H1 (cell line): Measurements from ENCODE around the gene DAAM1. TPM values are rescaled to one million over a fixed set of nuclear protein-coding genes. Genes with fewer than 3 reads are reported as not detected.

Experiments
- CTCF ChIA-PET: fragments of 300-600 bp; sonication (Branson Sonifier 250); formaldehyde crosslinking; loops from one replicate; lab custom pipeline; 2021; ENCODE audit not compliant: partially characterized antibody; lab: Charles Lee
- POLR2A ChIA-PET: fragments of 300-600 bp; sonication (Branson Sonifier 250); formaldehyde crosslinking; loops from one replicate; lab custom pipeline; 2021; ENCODE audit warnings: inconsistent platforms; ENCODE audit not compliant: partially characterized antibody; lab: Charles Lee
- DNase-seq, 2 experiments: peaks; one replicate each; pipeline versions ENCODE4 v3.0.0 to v3.0.0-alpha.2; 2010 to 2022; ENCODE audit warnings: low spot score in 2 of 2, low read depth in 1 of 2, mixed read lengths in 1 of 2
- FAIRE-seq: peaks from 2 replicates; lab custom pipeline; 2011; peaks lifted over from hg19 to GRCh38; lab: Jason Lieb, UNC
- H2AFZ ChIP-seq: 2 replicates; pipeline ENCODE4 v1.8.1; 2012; ENCODE audit warnings: low read length, inconsistent platforms
- H2AK5ac ChIP-seq: 2 replicates; pipeline ENCODE4 v1.6.1; 2013; ENCODE audit warnings: low read depth, low read length
- H2BK120ac ChIP-seq: replicated peaks from 2 replicates; pipeline ENCODE3; 2013; ENCODE audit warnings: low read depth, low read length, inconsistent platforms
- H2BK12ac ChIP-seq: 2 replicates; pipeline ENCODE4 v1.6.1; 2013; ENCODE audit warnings: low read depth, low read length
- H2BK15ac ChIP-seq: 2 replicates; pipeline ENCODE4 v1.6.1; 2013; ENCODE audit warnings: low read length
- H2BK20ac ChIP-seq: 2 replicates; pipeline ENCODE4 v1.6.1; 2013; ENCODE audit warnings: low read length
- H2BK5ac ChIP-seq: 2 replicates; pipeline ENCODE4 v1.6.1; 2013; ENCODE audit warnings: low read depth, low read length
- H3K14ac ChIP-seq: 2 replicates; pipeline ENCODE4 v1.6.1; 2013; ENCODE audit warnings: inconsistent platforms; ENCODE audit not compliant: insufficient read length
- H3K18ac ChIP-seq: 2 replicates; pipeline ENCODE4 v1.6.1; 2013; ENCODE audit warnings: low read length; ENCODE audit errors: extremely low read depth
- H3K23ac ChIP-seq: 2 replicates; pipeline ENCODE4 v1.6.1; 2013; ENCODE audit warnings: inconsistent platforms; ENCODE audit not compliant: insufficient read length
- H3K23me2 ChIP-seq: 2 replicates; pipeline ENCODE4 v1.6.1; 2013; ENCODE audit warnings: low read depth, low read length
- H3K27ac ChIP-seq: 2 replicates; pipeline ENCODE4 v1.6.1; 2011; ENCODE audit warnings: low read depth, low read length, inconsistent platforms
- H3K27me3 ChIP-seq, 4 experiments: replicated peaks in 1 of 4; 1 replicate in 1 of 4; 2 replicates in 3 of 4; pipeline versions ENCODE4 v1.6.1 to v1.8.1; 2011 to 2013; ENCODE audit warnings: low read length in 3 of 4, mild to moderate bottlenecking in 3 of 4, inconsistent platforms in 2 of 4, mixed read lengths in 2 of 4, moderate library complexity in 1 of 4; ENCODE audit not compliant: control insufficient read depth in 3 of 4, insufficient read depth in 3 of 4; ENCODE audit errors: extremely low read depth in 1 of 4
- H3K36me3 ChIP-seq, 4 experiments: 2 replicates each; pipeline versions ENCODE4 v1.6.1 to v1.8.1; 2011 to 2013; ENCODE audit warnings: mild to moderate bottlenecking in 4 of 4, low read length in 3 of 4, moderate library complexity in 2 of 4, control low read depth in 1 of 4, inconsistent platforms in 1 of 4; ENCODE audit not compliant: insufficient read depth in 4 of 4, control insufficient read depth in 2 of 4
- H3K4ac ChIP-seq: replicated peaks from 2 replicates; pipeline ENCODE3; 2013; ENCODE audit warnings: low read length, low read depth, mixed read lengths, inconsistent platforms; ENCODE audit not compliant: insufficient read length
- H3K4me1 ChIP-seq, 4 experiments: replicated peaks in 1 of 4; 1 replicate in 1 of 4; 2 replicates in 3 of 4; pipeline versions ENCODE4 v1.6.1 to v1.8.1; 2011 to 2013; ENCODE audit warnings: low read length in 3 of 4, inconsistent platforms in 2 of 4, mixed read lengths in 1 of 4; ENCODE audit not compliant: insufficient read depth in 4 of 4, control insufficient read depth in 3 of 4
- H3K4me2 ChIP-seq, 2 experiments: 2 replicates each; pipeline versions ENCODE4 v1.6.1 to v1.8.1; 2011 to 2013; ENCODE audit warnings: low read depth in 2 of 2, low read length in 2 of 2, control low read depth in 1 of 2, inconsistent platforms in 1 of 2, mild to moderate bottlenecking in 1 of 2; ENCODE audit not compliant: insufficient read depth in 1 of 2
- H3K4me3 ChIP-seq, 4 experiments: fragments of 200-600, 300-600 bp in 1 of 4; sonication (generic), shearing (Covaris generic), sonication (Bioruptor Twin) in 1 of 4; 2 replicates each; pipeline versions ENCODE4 v1.5.1 to v1.8.1; 2011 to 2016; ENCODE audit warnings: low read length in 4 of 4, low read depth in 3 of 4, control low read depth in 2 of 4, inconsistent platforms in 2 of 4, mild to moderate bottlenecking in 2 of 4, mixed read lengths in 1 of 4, moderate library complexity in 1 of 4; ENCODE audit not compliant: insufficient read depth in 2 of 4; ENCODE audit errors: extremely low read depth in 1 of 4
- H3K56ac ChIP-seq: replicated peaks from 2 replicates; pipeline ENCODE3; 2013; ENCODE audit warnings: low read depth, mild to moderate bottlenecking, mixed read lengths, low read length, inconsistent platforms; ENCODE audit not compliant: insufficient read length
- H3K79me1 ChIP-seq: 2 replicates; pipeline ENCODE4 v1.6.1; 2013; ENCODE audit warnings: low read depth, low read length, control low read depth
- H3K79me2 ChIP-seq, 2 experiments: 2 replicates each; pipeline versions ENCODE4 v1.6.1 to v1.8.1; 2012 to 2013; ENCODE audit warnings: low read length in 2 of 2, mild to moderate bottlenecking in 2 of 2, inconsistent platforms in 1 of 2; ENCODE audit not compliant: insufficient read depth in 2 of 2, control insufficient read depth in 1 of 2
- H3K9ac ChIP-seq, 4 experiments: replicated peaks in 1 of 4; 1 replicate in 1 of 4; 2 replicates in 3 of 4; pipeline versions ENCODE4 v1.6.1 to v1.8.1; 2011 to 2013; ENCODE audit warnings: low read depth in 3 of 4, low read length in 3 of 4, control low read depth in 2 of 4, mild to moderate bottlenecking in 2 of 4, moderate library complexity in 2 of 4, inconsistent platforms in 1 of 4; ENCODE audit errors: extremely low read depth in 1 of 4
- H3K9me3 ChIP-seq, 2 experiments: 2 replicates each; pipeline versions ENCODE4 v1.6.1 to v1.8.1; 2012 to 2013; ENCODE audit warnings: mild to moderate bottlenecking in 2 of 2, moderate library complexity in 2 of 2, control low read depth in 1 of 2, inconsistent platforms in 1 of 2, low read depth in 1 of 2, low read length in 1 of 2, mixed read lengths in 1 of 2; ENCODE audit not compliant: insufficient read depth in 2 of 2
- H4K20me1 ChIP-seq, 2 experiments: replicated peaks in 1 of 2; 2 replicates each; pipeline versions ENCODE3 to v1.8.1; 2011 to 2013; ENCODE audit warnings: inconsistent platforms in 2 of 2, low read length in 2 of 2, mild to moderate bottlenecking in 1 of 2; ENCODE audit not compliant: insufficient read depth in 2 of 2, control insufficient read depth in 1 of 2
- H4K5ac ChIP-seq: 2 replicates; pipeline ENCODE4 v1.6.1; 2013; ENCODE audit warnings: low read length, low read depth, mixed read lengths, inconsistent platforms; ENCODE audit not compliant: insufficient read length
- H4K8ac ChIP-seq: 2 replicates; pipeline ENCODE4 v1.8.0; 2013; ENCODE audit warnings: mild to moderate bottlenecking, moderate library complexity, low read length, inconsistent platforms; ENCODE audit not compliant: insufficient read depth; ENCODE audit errors: extremely low read depth
- H4K91ac ChIP-seq: replicated peaks from 2 replicates; pipeline ENCODE3; 2013; ENCODE audit warnings: low read length, mixed read lengths, inconsistent platforms; ENCODE audit not compliant: insufficient read length
- ASH2L ChIP-seq: fragments of 200-600, 300-600 bp; sonication (generic); IDR thresholded peaks from one replicate; pipeline ENCODE4 v1.7.1; 2017; ENCODE audit warnings: low read length
- CBX8 ChIP-seq: fragments of 300-800, 300-1000 bp; sonication (generic); IDR thresholded peaks from 2 replicates; pipeline ENCODE4 v1.7.1; 2016; ENCODE audit warnings: low read depth, low read length, borderline replicate concordance
- E2F6 ChIP-seq: IDR thresholded peaks from 2 replicates; pipeline ENCODE4 v1.6.1; 2012; ENCODE audit warnings: inconsistent platforms
- GTF2F1 ChIP-seq: IDR thresholded peaks from 2 replicates; pipeline ENCODE4 v1.6.1; 2012; ENCODE audit warnings: low read depth, low read length, improper control_type of control experiment, borderline replicate concordance
- POLR2A ChIP-seq, 2 experiments: IDR thresholded peaks; 1 replicate in 1 of 2; 2 replicates in 1 of 2; pipeline ENCODE4 v1.6.1; 2011; ENCODE audit warnings: low read depth in 2 of 2, low read length in 2 of 2, mild to moderate bottlenecking in 2 of 2; ENCODE audit errors: control extremely low read depth in 1 of 2
- POLR2AphosphoS5 ChIP-seq: IDR thresholded peaks from 2 replicates; pipeline ENCODE4 v1.6.1; 2011; ENCODE audit warnings: low read depth, low read length
- RAD21 ChIP-seq, 2 experiments: IDR thresholded peaks in 1 of 2; conservative IDR thresholded peaks in 1 of 2; 2 replicates each; pipeline ENCODE4 v1.6.1; 2011; ENCODE audit warnings: low read depth in 2 of 2, low read length in 2 of 2, improper control_type of control experiment in 1 of 2, inconsistent platforms in 1 of 2, mild to moderate bottlenecking in 1 of 2, moderate library complexity in 1 of 2
- SIX5 ChIP-seq: IDR thresholded peaks from 2 replicates; pipeline ENCODE4 v1.6.1; 2011; ENCODE audit warnings: mild to moderate bottlenecking, low read depth, low read length
- SP4 ChIP-seq: IDR thresholded peaks from 2 replicates; pipeline ENCODE4 v1.6.1; 2012; ENCODE audit warnings: low read length, inconsistent platforms
- WGBS, 2 experiments: shearing (Covaris generic) in 1 of 2; methylation state at CpG; one replicate each; pipeline versions ENCODE4 v1.1.6 to v1.1.7; 2013 to 2015; ENCODE audit warnings: low lambda C conversion rate in 2 of 2, mixed read lengths in 2 of 2, inconsistent platforms in 1 of 2, low coverage in 1 of 2, missing lambda C conversion rate in 1 of 2; ENCODE audit not compliant: insufficient replicate concordance in 2 of 2, insufficient coverage in 1 of 2, insufficient read length in 1 of 2; ENCODE audit errors: extremely low coverage in 1 of 2, missing lambda C conversion rate in 1 of 2; 5-methylcytosine and 5-hydroxymethylcytosine counted together
- polyA plus RNA-seq, 7 experiments: library from polyadenylated mRNA; depleted of rRNA in 3 of 7; stranded (reverse) in 5 of 7; unstranded in 2 of 7; fragments of >200 nt in 5 of 7; fragments of 200-250 nt in 2 of 7; gene quantifications; 1 replicate in 5 of 7; 2 replicates in 1 of 7; 4 replicates in 1 of 7; pipeline versions ENCODE4 v1.2.1 to v1.2.3, GENCODE V29; 2011 to 2013; ENCODE audit warnings: missing spikeins in 2 of 7, mixed read lengths in 2 of 7
- total RNA-seq: library from RNA; stranded (reverse); fragmentation: NEBNext Ultra II Directional; extraction: Animal tissue kit (Norgen Biotek cat#: 25700); gene quantifications from 2 replicates; pipeline ENCODE4 v1.2.1, GENCODE V29; 2021

DAAM1 gene
- total and polyA plus RNA-seq, 2 of the 8 experiments (the other 6 are each of a cell fraction or from before 2014, with no cell fraction given): 5.0 to 44.9 TPM

GRCh38 chr14:59309291-59309900 lies 120.9 kb downstream of the DAAM1 start:
- no peak for DNase-seq
- WGBS, 2 experiments: 91% methylated on average over 7 of the region's 7 CpGs; no CpG with 5 or more reads in 1 of the 2 experiments
- CTCF ChIA-PET: interaction anchor here (1.2 kb wide), 1 partner anchor 46 kb away, joined by 3 read pairs; no protein-coding TSS in a partner anchor
- no peak for TF ChIP-seq SIX5
- TF ChIP-seq POLR2AphosphoS5: no peak
- TF ChIP-seq GTF2F1: no peak
- no peak for TF ChIP-seq SP4
- no peak for TF ChIP-seq POLR2A (IDR thresholded peaks at IDR 0.05; ENCODE audit: control extremely low read depth in 1 of 2, low read depth in 2 of 2, low read length in 2 of 2)
- no peak for TF ChIP-seq ASH2L
- TF ChIP-seq RAD21 (IDR thresholded peaks at IDR 0.05 in 1 of 2, conservative IDR thresholded peaks at IDR 0.05 in 1 of 2; ENCODE audit: low read depth in 2 of 2, low read length in 2 of 2): no peak
- no peak for TF ChIP-seq CBX8
- no peak for TF ChIP-seq E2F6

More at GRCh38 chr14:59309291-59309900, 120.9 kb downstream of the DAAM1 start:
- H3K27ac ChIP-seq: no peak overlapping the region
- no peak overlapping the region for H4K91ac ChIP-seq
- H3K9ac ChIP-seq: no peak overlapping the region
- FAIRE-seq: no peak
- no peaks in the 10 kb centered on the region for H3K27me3 ChIP-seq
- POLR2A ChIA-PET: no interaction called here
- no peak overlapping the region for H2BK5ac ChIP-seq
- no peaks in the 10 kb centered on the region for H3K36me3 ChIP-seq
- no peaks in the 10 kb centered on the region for H3K9me3 ChIP-seq
- H3K23me2 ChIP-seq: no peaks in the 10 kb centered on the region
- H4K5ac ChIP-seq: no peak overlapping the region
- no peaks in the 10 kb centered on the region for H3K79me1 ChIP-seq
- H3K4me3 ChIP-seq: no peak overlapping the region
- no peak overlapping the region for H2AK5ac ChIP-seq
- H3K56ac ChIP-seq: no peak overlapping the region
- no peaks in the 10 kb centered on the region for H3K79me2 ChIP-seq
- H4K20me1 ChIP-seq: no peaks in the 10 kb centered on the region
- H3K14ac ChIP-seq: no peak overlapping the region
- H3K18ac ChIP-seq: no peak overlapping the region
- no peak overlapping the region for H2BK20ac ChIP-seq
- H3K23ac ChIP-seq: no peak overlapping the region
- no peak overlapping the region for H2BK12ac ChIP-seq
- H3K4me2 ChIP-seq: no peak overlapping the region
- H4K8ac ChIP-seq: no peak overlapping the region
- no peak overlapping the region for H2AFZ ChIP-seq
- H2BK15ac ChIP-seq: no peak overlapping the region
- H3K4me1 ChIP-seq: peaks cover 0 to 2% (median 0%) of the 10 kb centered on the region in 4 experiments; a peak in 2 of 7 replicates
- no peak overlapping the region for H3K4ac ChIP-seq
- no peak overlapping the region for H2BK120ac ChIP-seq
